Subcutaneous adipose tissue (tissue), 4 donors: ENCODE results near the gene FAM221A. TPM values are rescaled to one million over a fixed set of nuclear protein-coding genes. Genes with fewer than 3 reads are reported as not detected.

ENCODE experiments used
- CTCF ChIP-seq: fragments of 450-650 bp; IDR thresholded peaks from one replicate; pipeline ENCODE4 v1.5.1; 2016; ENCODE audit warnings: low read depth, mild to moderate bottlenecking, control low read depth, antibody characterized with exemption, moderate library complexity
- total RNA-seq, 4 donors: library from RNA; depleted of rRNA; stranded (reverse); fragments of >200 nt; gene quantifications; one replicate each; pipeline ENCODE4 v1.1.0, GENCODE V29; 2016

Gene FAM221A
- total RNA-seq, 4 donors from 2014 or later: 6.3 to 11.1 (median 9.5) TPM

- no peak for TF ChIP-seq CTCF
Observed at GRCh38 chr7:23661385-23661784, 18.6 kb upstream of the FAM221A start.

DNA sequence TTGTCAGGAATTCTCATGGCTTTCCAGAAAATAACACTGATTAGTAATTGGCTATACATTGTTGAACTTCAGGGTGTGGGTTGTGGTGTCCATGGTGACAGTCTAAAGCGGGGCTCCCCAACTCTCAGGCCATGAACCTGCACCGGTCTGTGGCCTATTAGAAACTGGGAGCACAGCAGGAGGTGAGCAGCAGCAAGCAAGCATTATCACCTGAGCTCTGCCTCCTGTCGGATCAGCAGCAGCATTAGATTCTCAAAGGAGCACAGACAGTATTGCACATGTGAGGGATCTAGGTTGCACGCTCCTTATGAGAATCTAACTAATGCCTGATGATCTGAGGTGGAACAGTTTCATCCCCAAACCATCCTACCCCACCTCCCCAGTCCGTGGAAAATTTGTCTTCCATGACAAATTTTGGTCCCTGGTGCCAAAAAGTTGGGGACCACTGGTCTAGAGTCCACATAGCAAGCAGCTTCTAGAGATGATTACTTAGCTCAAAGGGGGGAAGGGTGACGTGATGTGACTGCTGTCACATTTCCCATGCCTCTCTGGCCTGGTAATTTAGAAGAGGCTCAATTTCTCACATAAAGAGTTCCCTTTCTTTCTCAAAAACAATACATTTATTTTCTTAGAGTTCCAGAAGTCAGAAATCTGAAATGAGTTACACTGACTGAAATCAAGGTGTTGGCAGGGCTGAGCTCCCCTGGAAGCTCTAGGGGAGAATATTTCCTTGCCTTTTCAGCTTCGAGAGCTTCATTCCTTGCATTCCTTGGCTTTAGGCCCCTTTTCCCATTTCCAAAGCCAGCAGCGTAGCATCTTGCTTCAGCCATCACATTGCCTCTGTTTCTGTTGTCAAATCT lies 17.6 kb upstream of the FAM221A start:
- TF ChIP-seq CTCF: no peak

GRCh38 chr7:23662984-23663313 lies 17.1 kb upstream of the FAM221A start:
- TF ChIP-seq CTCF: no peak

- TF ChIP-seq CTCF: no peak
Observed at GRCh38 chr7:23664122-23664521, 15.9 kb upstream of the FAM221A start.

DNA sequence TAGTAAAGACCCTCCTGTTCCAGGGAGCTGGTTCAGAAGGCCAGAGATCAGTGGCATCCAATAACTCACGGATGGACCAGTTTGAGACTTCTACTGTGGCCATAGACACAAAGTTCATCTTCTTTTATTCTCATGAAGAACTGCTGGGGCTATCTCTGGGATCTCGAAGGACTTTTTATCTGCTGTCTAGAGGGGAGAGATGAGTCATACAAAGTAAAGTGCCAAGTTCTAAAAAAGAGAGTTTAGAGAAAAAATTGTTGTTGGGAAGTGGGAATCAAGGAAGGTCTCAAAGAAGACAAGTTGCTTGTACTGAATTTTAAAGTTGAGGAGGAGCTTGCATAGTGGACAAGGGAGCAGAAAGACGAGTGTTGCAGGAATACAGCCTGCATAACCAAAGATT lies 8.0 kb upstream of the FAM221A start:
- no peak for TF ChIP-seq CTCF

DNA sequence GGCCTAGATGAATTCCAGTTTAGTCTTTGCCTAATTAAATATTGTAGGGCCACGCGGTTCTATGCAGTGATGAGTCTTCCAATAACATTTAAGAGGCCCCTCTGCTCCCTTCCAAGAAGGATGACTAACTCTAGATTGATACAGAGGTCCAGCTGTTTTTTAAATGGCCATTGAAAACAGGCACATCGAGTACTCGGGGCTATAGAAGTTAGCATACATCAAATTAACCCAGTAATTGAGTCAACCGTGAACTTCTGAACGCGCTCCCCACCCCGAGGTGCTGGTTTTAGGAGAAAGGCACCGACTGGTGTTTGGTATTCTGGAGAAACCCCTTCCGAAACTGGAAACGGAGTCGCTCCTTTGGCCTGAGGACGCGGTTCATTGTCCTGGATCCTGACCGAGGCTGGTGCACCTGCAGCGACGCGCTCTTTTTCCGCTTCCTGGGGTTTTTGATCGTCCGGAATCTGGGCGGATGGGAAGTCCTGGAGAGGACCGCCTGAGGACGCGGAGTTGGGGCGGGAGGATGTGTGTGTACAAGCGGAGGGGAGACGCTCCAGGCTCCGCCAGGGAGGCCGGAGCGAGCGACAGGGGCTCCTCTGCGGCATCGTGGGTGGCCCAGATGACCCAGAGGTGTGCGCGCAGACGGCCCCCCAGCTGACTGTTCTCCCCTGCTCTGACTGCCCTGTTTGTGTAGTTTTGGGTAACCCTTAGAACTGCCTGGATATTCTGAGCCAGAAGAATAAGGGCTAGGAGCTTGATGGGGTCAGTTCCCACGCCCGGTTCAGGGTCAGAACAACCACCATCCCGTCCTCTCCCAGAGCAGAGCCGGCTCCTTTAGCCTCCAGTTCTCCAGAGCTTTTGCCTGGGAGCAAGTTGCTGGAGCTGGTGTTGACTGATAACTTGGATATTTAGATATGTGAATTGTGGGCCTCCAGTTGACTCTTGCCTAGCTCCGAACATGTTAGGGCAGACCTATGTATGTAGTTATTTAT lies 711 bp downstream of the FAM221A start:
- no peak for TF ChIP-seq CTCF

- TF ChIP-seq CTCF: no peak
Observed at GRCh38 chr7:23685731-23686130, 5.7 kb downstream of the FAM221A start.
